ENCODE measurements around the gene SPHKAP.

SPHKAP gene

GRCh38 chr2:228197504-228197903 is 16.0 kb upstream of the SPHKAP start (continued):
- TF ChIP-seq PRDM6 (tag by site-specific recombination; IDR thresholded peaks at IDR 0.05) (no peak), ZNF791 (tag by site-specific recombination; IDR thresholded peaks at IDR 0.05) (no peak), ZNF692 (tag by site-specific recombination; IDR thresholded peaks at IDR 0.05) (no peak)

GRCh38 chr2:228180181-228181097 is 1.0 kb downstream of the SPHKAP start:
- CTCF ChIA-PET = no interaction called here
- POLR2A ChIA-PET = no interaction called here
- TF ChIP-seq ZNF202 (tag by site-specific recombination; IDR thresholded peaks at IDR 0.05; ENCODE audit: borderline replicate concordance) (no peak), ZNF302 (tag by site-specific recombination; IDR thresholded peaks at IDR 0.05; ENCODE audit: low read depth) (no peak), ZNF155 (tag by site-specific recombination; IDR thresholded peaks at IDR 0.05) (no peak), INSM2 (tag by site-specific recombination; IDR thresholded peaks at IDR 0.05) (no peak), ZNF548 (tag by site-specific recombination; IDR thresholded peaks at IDR 0.05) (no peak), ZBTB10 (tag by site-specific recombination; IDR thresholded peaks at IDR 0.05) (no peak), ZNF146 (tag by site-specific recombination; IDR thresholded peaks at IDR 0.05) (no peak)
- Histone ChIP-seq H3K36me3 (ENCODE audit: control insufficient read depth in 2 of 2, insufficient read depth in 1 of 2, low read length in 2 of 2) (no peaks in the 10 kb centered on the region), H3K4me3 (ENCODE audit: low read depth, low read length) (no peak overlapping the region), H3K27ac (ENCODE audit: extremely low read depth, low read depth, low read length) (no peak overlapping the region), H3K4me1 (ENCODE audit: control insufficient read depth, insufficient read depth, low read length) (no peaks in the 10 kb centered on the region), H3K9me3 (ENCODE audit: control insufficient read depth, insufficient read depth, low read depth, low read length) (no peaks in the 10 kb centered on the region)

GRCh38 chr2:228167290-228167689 is 14.2 kb downstream of the SPHKAP start:
- H3K27ac ChIP-seq (ENCODE audit: extremely low read depth, low read depth, low read length) = no peak overlapping the region
- H3K9me3 ChIP-seq (ENCODE audit: control insufficient read depth, insufficient read depth, low read depth, low read length) = no peaks in the 10 kb centered on the region
- POLR2A ChIA-PET = no interaction called here
- H3K36me3 ChIP-seq (ENCODE audit: control insufficient read depth in 2 of 2, insufficient read depth in 1 of 2, low read length in 2 of 2) = no peaks in the 10 kb centered on the region
- TF ChIP-seq ZFP37 (tag by site-specific recombination; IDR thresholded peaks at IDR 0.05) = no peak
- TF ChIP-seq PBX3 (CRISPR knock-in tag; IDR thresholded peaks at IDR 0.05) = no peak
- TF ChIP-seq ZNF488 (tag by site-specific recombination; IDR thresholded peaks at IDR 0.05) = no peak
- no peak for TF ChIP-seq ZNF292 (tag by site-specific recombination; IDR thresholded peaks at IDR 0.05; ENCODE audit: borderline replicate concordance, low read depth)
- no peak for TF ChIP-seq ZNF121 (tag by site-specific recombination; IDR thresholded peaks at IDR 0.05)
- TF ChIP-seq ZNF513 (tag by site-specific recombination; IDR thresholded peaks at IDR 0.05) = no peak
- no peak for TF ChIP-seq HOXD13 (CRISPR knock-in tag; IDR thresholded peaks at IDR 0.05; ENCODE audit: borderline replicate concordance)
- TF ChIP-seq ZNF335 (tag by site-specific recombination; conservative IDR thresholded peaks at IDR 0.05) = no peak
- H3K4me1 ChIP-seq (ENCODE audit: control insufficient read depth, insufficient read depth, low read length) = no peaks in the 10 kb centered on the region
- no peak overlapping the region for H3K4me3 ChIP-seq (ENCODE audit: low read depth, low read length)
- CTCF ChIA-PET = no interaction called here

Measured in HEK293 (cell line).